SH-SY5Y (cell line): ENCODE measurements around the gene ST3GAL4.

Experiments
- GATA2 ChIP-seq: IDR thresholded peaks from 2 replicates; pipeline ENCODE4 v1.6.1; 2011; ENCODE audit warnings: mild to moderate bottlenecking, low read depth, low read length
- GATA3 ChIP-seq: IDR thresholded peaks from 2 replicates; pipeline ENCODE4 v1.6.1; 2011; ENCODE audit warnings: low read depth, mild to moderate bottlenecking, low read length, moderate library complexity

DNA sequence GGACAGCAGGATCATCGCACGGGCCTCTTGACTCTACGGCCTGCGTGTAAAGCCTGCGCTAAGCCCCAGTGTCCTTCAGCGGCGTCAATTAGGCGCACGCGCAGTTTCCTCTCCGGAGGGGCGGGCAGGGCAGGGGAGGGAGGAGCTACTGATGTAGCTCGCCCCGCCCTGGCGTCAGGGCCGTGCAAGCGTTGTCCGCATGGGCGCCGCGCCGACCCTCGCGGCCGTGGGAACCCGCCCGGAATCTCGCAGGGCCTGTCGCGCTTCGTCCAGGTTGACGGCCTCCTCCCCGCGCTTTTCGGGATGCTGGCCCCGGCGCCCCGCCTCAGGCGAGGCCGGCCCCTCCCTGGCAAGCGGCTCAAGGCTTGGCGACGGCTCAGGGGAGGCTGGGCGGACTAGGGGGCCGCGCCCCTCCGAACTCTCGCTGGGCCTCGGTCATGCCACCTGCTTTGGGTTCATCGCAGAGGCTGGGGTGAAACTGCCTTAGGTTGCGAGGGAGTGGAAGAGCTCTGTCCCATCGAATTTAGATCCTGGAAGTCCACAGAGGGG lies 61.1 kb downstream of the ST3GAL4 start:
- TF ChIP-seq GATA2 (no peak), GATA3 (no peak)
